GM23338 (cell line): ENCODE results near the gene LST1.

Experiments used
- CREB1 ChIP-seq: fragments of 250-450 bp; sonication (Bioruptor Pico); IDR thresholded peaks from 2 replicates; pipeline ENCODE4 v1.5.0; 2020; ENCODE audit warnings: low read depth, mild to moderate bottlenecking, moderate library complexity
- CTCF ChIP-seq, 2 experiments: fragments of 200-600 bp in 1 of 2; sonication (generic) in 1 of 2; conservative IDR thresholded peaks; 2 replicates each; pipeline versions ENCODE4 v1.5.1 to v1.6.1; 2016 to 2017; ENCODE audit warnings: antibody characterized with exemption in 2 of 2, low read depth in 2 of 2, mild to moderate bottlenecking in 2 of 2, moderate library complexity in 1 of 2
- EZH2 ChIP-seq: fragments of 200-600 bp; sonication (generic); IDR thresholded peaks from one replicate; pipeline ENCODE4 v1.8.0; 2017; ENCODE audit warnings: antibody characterized with exemption, mild to moderate bottlenecking, low read depth; ENCODE audit not compliant: unreplicated experiment
- EZH2phosphoT487 ChIP-seq: fragments of 200-600 bp; sonication (generic); IDR thresholded peaks from one replicate; pipeline ENCODE4 v1.8.1; 2018; ENCODE audit warnings: antibody characterized with exemption; ENCODE audit not compliant: unreplicated experiment
- JUNB ChIP-seq: IDR thresholded peaks from one replicate; pipeline ENCODE4 v1.6.1; 2016; ENCODE audit warnings: antibody characterized with exemption; ENCODE audit not compliant: unreplicated experiment
- NANOG ChIP-seq: IDR thresholded peaks from 2 replicates; pipeline ENCODE4 v1.6.1; 2016; ENCODE audit warnings: antibody characterized with exemption, borderline replicate concordance
- POLR2AphosphoS5 ChIP-seq: IDR thresholded peaks from 2 replicates; pipeline ENCODE4 v1.6.1; 2016; ENCODE audit warnings: antibody characterized with exemption, low read depth
- REST ChIP-seq: IDR thresholded peaks from one replicate; pipeline ENCODE4 v1.6.1; 2018; ENCODE audit warnings: antibody characterized with exemption; ENCODE audit not compliant: unreplicated experiment
- ZNF114 ChIP-seq: fragments of 250-450 bp; sonication (Bioruptor Pico); IDR thresholded peaks from 2 replicates; pipeline ENCODE4 v1.5.0; 2020; ENCODE audit warnings: mild to moderate bottlenecking, moderate library complexity
- ZNF331 ChIP-seq: fragments of 250-450 bp; sonication (Bioruptor Pico); IDR thresholded peaks from 2 replicates; pipeline ENCODE4 v1.5.0; 2020; ENCODE audit warnings: low read depth, mild to moderate bottlenecking, moderate library complexity
- TF ChIP-seq, protein P1 (sequence below): fragments of 250-450 bp; sonication (Bioruptor Pico); IDR thresholded peaks from 2 replicates; pipeline ENCODE4 v1.5.0; 2020; ENCODE audit warnings: mild to moderate bottlenecking, moderate library complexity
- TF ChIP-seq, protein P2 (sequence below): IDR thresholded peaks from 2 replicates; pipeline ENCODE4 v1.6.1; 2016; ENCODE audit warnings: antibody characterized with exemption

- no peak for TF ChIP-seq CTCF (conservative IDR thresholded peaks at IDR 0.05; ENCODE audit: low read depth in 2 of 2)
- peak; percentile 86 for TF ChIP-seq CREB1 (CRISPR knock-in tag)
- no peak for TF ChIP-seq EZH2
- TF ChIP-seq POLR2AphosphoS5: peak; percentile 90
- no peak for TF ChIP-seq REST
- no peak for TF ChIP-seq JUNB
- TF ChIP-seq EZH2phosphoT487: no peak
- TF ChIP-seq, protein P1, sequence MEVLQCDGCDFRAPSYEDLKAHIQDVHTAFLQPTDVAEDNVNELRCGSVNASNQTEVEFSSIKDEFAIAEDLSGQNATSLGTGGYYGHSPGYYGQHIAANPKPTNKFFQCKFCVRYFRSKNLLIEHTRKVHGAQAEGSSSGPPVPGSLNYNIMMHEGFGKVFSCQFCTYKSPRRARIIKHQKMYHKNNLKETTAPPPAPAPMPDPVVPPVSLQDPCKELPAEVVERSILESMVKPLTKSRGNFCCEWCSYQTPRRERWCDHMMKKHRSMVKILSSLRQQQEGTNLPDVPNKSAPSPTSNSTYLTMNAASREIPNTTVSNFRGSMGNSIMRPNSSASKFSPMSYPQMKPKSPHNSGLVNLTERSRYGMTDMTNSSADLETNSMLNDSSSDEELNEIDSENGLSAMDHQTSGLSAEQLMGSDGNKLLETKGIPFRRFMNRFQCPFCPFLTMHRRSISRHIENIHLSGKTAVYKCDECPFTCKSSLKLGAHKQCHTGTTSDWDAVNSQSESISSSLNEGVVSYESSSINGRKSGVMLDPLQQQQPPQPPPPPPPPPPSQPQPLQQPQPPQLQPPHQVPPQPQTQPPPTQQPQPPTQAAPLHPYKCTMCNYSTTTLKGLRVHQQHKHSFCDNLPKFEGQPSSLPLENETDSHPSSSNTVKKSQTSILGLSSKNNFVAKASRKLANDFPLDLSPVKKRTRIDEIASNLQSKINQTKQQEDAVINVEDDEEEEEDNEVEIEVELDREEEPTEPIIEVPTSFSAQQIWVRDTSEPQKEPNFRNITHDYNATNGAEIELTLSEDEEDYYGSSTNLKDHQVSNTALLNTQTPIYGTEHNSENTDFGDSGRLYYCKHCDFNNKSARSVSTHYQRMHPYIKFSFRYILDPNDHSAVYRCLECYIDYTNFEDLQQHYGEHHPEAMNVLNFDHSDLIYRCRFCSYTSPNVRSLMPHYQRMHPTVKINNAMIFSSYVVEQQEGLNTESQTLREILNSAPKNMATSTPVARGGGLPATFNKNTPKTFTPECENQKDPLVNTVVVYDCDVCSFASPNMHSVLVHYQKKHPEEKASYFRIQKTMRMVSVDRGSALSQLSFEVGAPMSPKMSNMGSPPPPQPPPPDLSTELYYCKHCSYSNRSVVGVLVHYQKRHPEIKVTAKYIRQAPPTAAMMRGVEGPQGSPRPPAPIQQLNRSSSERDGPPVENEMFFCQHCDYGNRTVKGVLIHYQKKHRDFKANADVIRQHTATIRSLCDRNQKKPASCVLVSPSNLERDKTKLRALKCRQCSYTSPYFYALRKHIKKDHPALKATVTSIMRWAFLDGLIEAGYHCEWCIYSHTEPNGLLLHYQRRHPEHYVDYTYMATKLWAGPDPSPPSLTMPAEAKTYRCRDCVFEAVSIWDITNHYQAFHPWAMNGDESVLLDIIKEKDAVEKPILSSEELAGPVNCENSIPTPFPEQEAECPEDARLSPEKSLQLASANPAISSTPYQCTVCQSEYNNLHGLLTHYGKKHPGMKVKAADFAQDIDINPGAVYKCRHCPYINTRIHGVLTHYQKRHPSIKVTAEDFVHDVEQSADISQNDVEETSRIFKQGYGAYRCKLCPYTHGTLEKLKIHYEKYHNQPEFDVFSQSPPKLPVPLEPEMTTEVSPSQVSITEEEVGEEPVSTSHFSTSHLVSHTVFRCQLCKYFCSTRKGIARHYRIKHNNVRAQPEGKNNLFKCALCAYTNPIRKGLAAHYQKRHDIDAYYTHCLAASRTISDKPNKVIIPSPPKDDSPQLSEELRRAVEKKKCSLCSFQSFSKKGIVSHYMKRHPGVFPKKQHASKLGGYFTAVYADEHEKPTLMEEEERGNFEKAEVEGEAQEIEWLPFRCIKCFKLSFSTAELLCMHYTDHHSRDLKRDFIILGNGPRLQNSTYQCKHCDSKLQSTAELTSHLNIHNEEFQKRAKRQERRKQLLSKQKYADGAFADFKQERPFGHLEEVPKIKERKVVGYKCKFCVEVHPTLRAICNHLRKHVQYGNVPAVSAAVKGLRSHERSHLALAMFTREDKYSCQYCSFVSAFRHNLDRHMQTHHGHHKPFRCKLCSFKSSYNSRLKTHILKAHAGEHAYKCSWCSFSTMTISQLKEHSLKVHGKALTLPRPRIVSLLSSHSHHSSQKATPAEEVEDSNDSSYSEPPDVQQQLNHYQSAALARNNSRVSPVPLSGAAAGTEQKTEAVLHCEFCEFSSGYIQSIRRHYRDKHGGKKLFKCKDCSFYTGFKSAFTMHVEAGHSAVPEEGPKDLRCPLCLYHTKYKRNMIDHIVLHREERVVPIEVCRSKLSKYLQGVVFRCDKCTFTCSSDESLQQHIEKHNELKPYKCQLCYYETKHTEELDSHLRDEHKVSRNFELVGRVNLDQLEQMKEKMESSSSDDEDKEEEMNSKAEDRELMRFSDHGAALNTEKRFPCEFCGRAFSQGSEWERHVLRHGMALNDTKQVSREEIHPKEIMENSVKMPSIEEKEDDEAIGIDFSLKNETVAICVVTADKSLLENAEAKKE (CRISPR knock-in tag): no peak
- no peak for TF ChIP-seq ZNF331 (CRISPR knock-in tag)
- no peak for TF ChIP-seq NANOG
- TF ChIP-seq, protein P2, sequence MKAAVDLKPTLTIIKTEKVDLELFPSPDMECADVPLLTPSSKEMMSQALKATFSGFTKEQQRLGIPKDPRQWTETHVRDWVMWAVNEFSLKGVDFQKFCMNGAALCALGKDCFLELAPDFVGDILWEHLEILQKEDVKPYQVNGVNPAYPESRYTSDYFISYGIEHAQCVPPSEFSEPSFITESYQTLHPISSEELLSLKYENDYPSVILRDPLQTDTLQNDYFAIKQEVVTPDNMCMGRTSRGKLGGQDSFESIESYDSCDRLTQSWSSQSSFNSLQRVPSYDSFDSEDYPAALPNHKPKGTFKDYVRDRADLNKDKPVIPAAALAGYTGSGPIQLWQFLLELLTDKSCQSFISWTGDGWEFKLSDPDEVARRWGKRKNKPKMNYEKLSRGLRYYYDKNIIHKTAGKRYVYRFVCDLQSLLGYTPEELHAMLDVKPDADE: no peak; the same call in 1 of the 2 replicates
- TF ChIP-seq ZNF114: no peak
Observed at GRCh38 chr6:31619805-31620585, 33.9 kb downstream of the LST1 start.
